ENCODE measurements around the gene PLIN5. TPM values are rescaled to one million over a fixed set of nuclear protein-coding genes. Genes with fewer than 3 reads are reported as not detected.
"Not testable (repeated sequence)": the region's sequence is repeated elsewhere in the genome, so short reads cannot be mapped to it uniquely, and the experiment has no call there.

PLIN5 gene
- total and polyA plus RNA-seq, 10 donors: 0.82 to 18.4 (median 7.5) TPM

DNA sequence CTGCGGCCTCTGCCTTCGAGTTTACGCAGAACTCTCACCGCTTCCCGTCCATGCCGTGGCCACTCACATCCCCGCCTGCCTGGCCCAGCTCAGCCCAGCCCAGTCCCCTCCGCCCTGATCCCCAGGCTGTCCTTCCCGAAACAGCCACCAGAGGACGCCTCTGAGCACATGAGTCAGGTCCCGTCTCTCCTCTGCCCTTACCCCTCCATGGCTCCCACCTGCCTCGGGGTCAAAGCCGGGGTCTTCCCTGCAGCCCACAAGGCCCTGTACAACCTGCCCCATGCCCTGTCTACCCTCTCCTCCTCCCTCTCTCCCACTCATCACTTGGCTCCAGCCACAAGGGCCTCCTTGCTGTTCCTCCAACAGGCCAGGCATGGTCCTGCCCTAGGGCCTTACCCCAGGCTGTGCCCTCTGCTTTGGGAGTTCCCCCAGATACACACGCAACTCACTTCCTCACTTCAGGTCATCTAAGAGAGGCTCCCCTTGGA, 32.6 kb upstream of the PLIN5 start:
- H3K4me3 ChIP-seq: no peak overlapping the region
- intact Hi-C loops (cut with DNase I; ENCODE audit: low total_unique reads): loop anchor here (5.0 kb wide), 1 partner anchor 70 kb away; the partner anchor contains the start of gene TNFAIP8L1
- H3K27ac ChIP-seq: peak overlapping the region in 4 of 8 donors; percentile 15 to 55 (median 34)
- H3K9me3 ChIP-seq: no peaks in the 10 kb centered on the region
- peaks cover 0 to 68% (median 23%) of the 10 kb centered on the region in 6 donors for H3K4me1 ChIP-seq
- H3K27me3 ChIP-seq (replicated peaks in 1 of 7): peaks cover 0 to 10% (median 0%) of the 10 kb centered on the region in 7 donors
- peak; percentile 88 for DNase-seq
- H3K36me3 ChIP-seq: no peaks in the 10 kb centered on the region
- TF ChIP-seq POLR2AphosphoS5 (IDR thresholded peaks at IDR 0.05): peak; percentile 15 to 65 (median 48)
- no peak for TF ChIP-seq POLR2A (IDR thresholded peaks at IDR 0.05)
- peak; percentile 70 to 94 (median 83) for TF ChIP-seq CTCF (IDR thresholded peaks at IDR 0.05 in 8 of 11, conservative IDR thresholded peaks at IDR 0.05 in 3 of 11)
- 47 to 63% (median 56%) methylated on average over 14 of the region's 14 CpGs for WGBS, 5 donors

DNA sequence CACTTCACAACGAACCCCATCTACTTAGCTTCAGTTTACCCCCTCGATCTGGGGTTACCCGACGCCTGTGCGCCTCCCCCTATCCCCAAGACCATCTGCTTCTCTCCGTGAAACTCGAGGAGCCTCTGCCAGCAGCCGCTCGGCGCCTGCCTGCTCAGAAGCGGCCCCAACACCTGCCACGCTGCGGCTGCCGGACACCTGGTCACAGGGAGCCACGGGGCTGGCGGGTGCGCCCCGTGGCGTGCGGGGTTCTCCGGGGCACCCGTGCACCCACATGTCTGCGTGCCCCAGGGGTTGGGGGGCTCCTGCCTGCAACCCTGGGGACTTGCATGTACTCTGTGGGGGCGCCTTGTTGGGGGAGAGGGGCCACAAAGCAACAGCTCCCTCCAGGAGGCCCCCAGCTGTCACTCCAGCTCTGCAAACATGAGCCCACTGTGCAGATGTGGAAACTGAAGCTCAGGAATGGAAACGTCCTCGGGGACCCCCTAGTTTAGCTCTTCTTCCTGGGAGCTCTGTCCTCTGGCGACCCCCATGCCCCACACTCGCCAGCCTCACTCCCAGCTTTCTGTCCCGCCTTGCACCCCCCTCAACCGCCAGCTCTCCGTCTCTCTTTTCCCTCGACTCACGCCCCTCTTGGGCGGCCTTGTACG, 31.5 kb upstream of the PLIN5 start:
- 83 to 90% (median 86%) methylated on average over 19 to 35 of the region's 35 CpGs for WGBS, 5 donors
- Histone ChIP-seq H3K27me3 (replicated peaks in 1 of 7) (peaks cover 0 to 10% (median 0%) of the 10 kb centered on the region in 7 donors), H3K9me3 (no peaks in the 10 kb centered on the region), H3K27ac (peak overlapping the region in 2 of 8 donors; percentile 36 to 55), H3K4me3 (no peak overlapping the region), H3K4me1 (peaks cover 0 to 76% (median 27%) of the 10 kb centered on the region in 6 donors), H3K36me3 (no peaks in the 10 kb centered on the region)
- intact Hi-C loops (cut with DNase I; ENCODE audit: low total_unique reads): loop anchor here (5.0 kb wide), 1 partner anchor 71 kb away; the partner anchor contains the start of gene TNFAIP8L1
- TF ChIP-seq POLR2A (IDR thresholded peaks at IDR 0.05) (no peak), POLR2AphosphoS5 (IDR thresholded peaks at IDR 0.05) (no peak), CTCF (IDR thresholded peaks at IDR 0.05 in 8 of 11, conservative IDR thresholded peaks at IDR 0.05 in 3 of 11) (no peak)
- no peak for DNase-seq

DNA sequence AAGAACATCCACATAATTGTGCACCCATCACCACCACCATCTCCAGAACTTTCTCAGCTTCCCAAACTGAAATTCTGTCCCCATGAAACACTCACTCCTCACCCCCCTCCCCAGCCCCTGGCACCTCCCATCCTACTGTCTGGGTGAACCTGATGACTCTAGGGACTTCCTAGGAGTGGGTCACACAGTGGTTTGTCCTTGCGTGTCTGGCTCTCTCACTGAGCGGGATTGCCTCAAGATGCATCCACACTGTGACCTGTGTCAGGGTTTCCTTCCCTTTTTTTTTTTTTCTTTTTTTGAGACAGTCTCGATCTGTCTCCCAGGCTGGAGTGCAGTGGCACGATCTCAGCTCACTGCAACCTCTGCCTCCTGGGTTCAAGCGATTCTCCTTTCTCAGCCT, 28.5 kb upstream of the PLIN5 start:
- H3K36me3 ChIP-seq; DNase-seq; H3K4me3 ChIP-seq; H3K9me3 ChIP-seq; intact Hi-C loops (cut with DNase I; ENCODE audit: low total_unique reads): not testable (repeated sequence)
- peaks cover 0 to 89% (median 40%) of the 10 kb centered on the region in 6 donors for H3K4me1 ChIP-seq
- H3K27ac ChIP-seq: peak overlapping the region in 4 of 8 donors; percentile 20 to 81 (median 60)
- H3K27me3 ChIP-seq (replicated peaks in 1 of 7): peaks cover 0 to 10% (median 0%) of the 10 kb centered on the region in 7 donors
- WGBS, 5 donors: 20 to 43% (median 35%) methylated on average over 5 of the region's 5 CpGs

DNA sequence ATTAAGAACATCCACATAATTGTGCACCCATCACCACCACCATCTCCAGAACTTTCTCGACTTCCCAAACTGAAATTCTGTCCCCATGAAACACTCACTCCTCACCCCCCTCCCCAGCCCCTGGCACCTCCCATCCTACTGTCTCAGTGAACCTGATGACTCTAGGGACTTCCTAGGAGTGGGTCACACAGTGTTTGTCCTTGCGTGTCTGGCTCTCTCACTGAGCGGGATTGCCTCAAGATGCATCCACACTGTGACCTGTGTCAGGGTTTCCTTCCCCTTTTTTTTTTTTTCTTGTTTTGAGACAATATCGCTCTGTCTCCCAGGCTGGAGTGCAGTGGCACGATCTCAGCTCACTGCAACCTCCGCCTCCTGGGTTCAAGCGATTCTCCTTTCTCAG, 27.1 kb upstream of the PLIN5 start:
- H3K4me3 ChIP-seq: peak overlapping the region in 1 of 8 donors; percentile 17
- intact Hi-C loops (cut with DNase I; ENCODE audit: low total_unique reads); DNase-seq; H3K9me3 ChIP-seq; H3K36me3 ChIP-seq: not testable (repeated sequence)
- peaks cover 0 to 16% (median 0%) of the 10 kb centered on the region in 7 donors for H3K27me3 ChIP-seq (replicated peaks in 1 of 7)
- WGBS, 5 donors: 23 to 44% (median 34%) methylated on average over 6 to 7 of the region's 7 CpGs
- peak overlapping the region in 6 of 8 donors; percentile 8 to 81 (median 58) for H3K27ac ChIP-seq
- peaks cover 0 to 89% (median 43%) of the 10 kb centered on the region in 6 donors for H3K4me1 ChIP-seq

- peak within 1 kb of the TSS; percentile 24 to 72 (median 44) for H3K4me3 ChIP-seq
- 15 to 41% (median 23%) methylated on average over 11 to 13 of the region's 13 CpGs for WGBS, 5 donors
- H3K27me3 ChIP-seq (replicated peaks in 1 of 7): peaks cover 0 to 8% (median 0%) of the 10 kb centered on the region in 7 donors
- H3K9me3 ChIP-seq: no peaks in the 10 kb centered on the region
- H3K36me3 ChIP-seq: peaks cover 0 to 18% (median 0%) of the 10 kb centered on the region in 6 donors
- H3K4me1 ChIP-seq: peaks cover 0 to 85% (median 40%) of the 10 kb centered on the region in 6 donors
- DNase-seq: peak; percentile 90
- intact Hi-C loops (cut with DNase I; ENCODE audit: low total_unique reads): no loop called here
- H3K27ac ChIP-seq: peak within 1 kb of the TSS in 7 of 8 donors; percentile 63 to 85 (median 76)
- TF ChIP-seq POLR2AphosphoS5 (IDR thresholded peaks at IDR 0.05) (peak; percentile 83 to 89 (median 87)), CTCF (IDR thresholded peaks at IDR 0.05 in 8 of 11, conservative IDR thresholded peaks at IDR 0.05 in 3 of 11) (peak in 1 of 11 experiments; percentile 30), POLR2A (IDR thresholded peaks at IDR 0.05) (no peak)
Observed at GRCh38 chr19:4559569-4559968, 24.5 kb upstream of the PLIN5 start, which contains the start of gene SEMA6B. TSS of gene SEMA6B (minus strand) at chr19:4559684. CDS start at chr19:4558457, 1,227 bp downstream.
